GM19455 (cell line): ENCODE results near the gene NCAPD3.

ENCODE experiments used
- ATAC-seq: cut with Tn5 transposase; IDR thresholded peaks from one replicate; pipeline ENCODE4 v1.9.1; 2021; ENCODE audit not compliant: unreplicated experiment

Gene NCAPD3

DNA sequence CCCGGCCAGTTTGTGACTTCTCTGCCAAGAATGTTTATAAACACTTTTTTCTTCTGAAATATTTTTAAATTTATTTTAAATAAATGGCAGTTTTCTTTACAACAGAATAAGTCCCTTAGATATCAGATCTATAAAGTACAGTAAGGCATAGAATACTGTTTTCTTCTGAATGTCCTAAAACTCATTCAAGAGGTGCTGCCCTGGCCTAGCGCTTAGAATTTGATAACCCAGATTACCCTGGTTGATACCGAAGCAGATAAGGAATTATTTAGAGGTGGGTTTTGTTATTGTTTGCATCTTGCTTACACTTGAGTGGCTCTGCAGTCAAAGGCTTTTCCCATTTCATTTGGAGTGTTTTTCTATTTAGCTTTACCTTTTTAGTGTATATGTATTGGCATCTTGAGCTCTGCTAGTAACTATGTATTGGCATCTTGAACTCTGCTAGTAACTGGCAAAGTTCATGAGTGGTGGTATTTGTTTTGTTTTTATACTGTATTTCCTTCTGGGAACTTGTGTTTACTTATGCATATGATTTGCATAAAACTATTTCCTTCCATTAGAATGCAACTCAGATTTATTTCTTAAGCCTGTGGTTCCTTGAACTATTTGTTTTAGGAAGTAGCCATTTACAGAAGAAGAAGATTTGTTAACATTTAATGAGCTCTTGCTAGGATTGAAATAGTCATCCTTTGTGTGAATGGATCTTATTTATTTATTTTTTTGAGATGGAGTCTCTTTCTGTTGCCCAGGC, 30.8 kb upstream of the NCAPD3 start:
- no peak for ATAC-seq

DNA sequence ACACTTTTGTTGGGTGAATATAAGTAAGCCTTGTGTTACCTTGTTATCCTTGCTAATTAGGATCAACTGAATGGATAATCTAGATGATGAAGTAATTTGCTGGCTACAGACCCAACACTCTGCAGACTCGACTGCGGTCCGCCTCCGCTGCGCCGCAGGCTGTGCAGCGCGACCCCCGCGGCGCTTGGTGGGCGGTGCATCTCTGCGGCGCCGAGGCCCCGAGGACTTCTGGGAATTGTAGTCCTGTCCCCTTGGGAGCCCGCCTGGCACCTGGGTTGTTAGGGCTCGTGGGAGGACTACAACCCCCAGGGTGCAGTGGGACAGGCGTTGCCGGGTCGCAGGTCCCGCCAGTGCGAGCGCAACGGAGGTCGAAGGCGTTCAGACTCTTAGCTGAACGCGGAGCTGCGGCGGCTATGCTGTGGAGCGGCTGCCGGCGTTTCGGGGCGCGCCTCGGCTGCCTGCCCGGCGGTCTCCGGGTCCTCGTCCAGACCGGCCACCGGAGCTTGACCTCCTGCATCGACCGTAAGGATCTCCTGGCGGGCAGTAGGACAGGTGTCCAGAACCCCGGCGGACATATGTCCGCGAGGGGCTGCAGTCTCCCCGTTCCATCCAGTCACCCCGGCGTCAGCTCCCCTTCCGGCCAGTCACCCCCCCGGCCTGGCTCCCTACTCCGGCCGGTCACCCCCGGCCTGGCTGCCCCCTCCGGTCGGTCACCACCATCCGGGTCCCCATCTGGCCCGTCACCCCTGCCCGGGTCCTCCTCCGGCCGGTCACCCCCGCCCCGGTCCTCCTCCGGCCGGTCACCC, 29.6 kb upstream of the NCAPD3 start, which contains the start of the genes ACAD8 and THYN1:
TSS of gene ACAD8 (plus strand) at position 381 of the 806 bp plus-strand sequence. CDS start at position 414, 33 bp downstream.
TSS of gene THYN1 (minus strand) at position 165 of the 806 bp plus-strand sequence. CDS start 470 bp downstream, outside the sequence.
- peak; percentile 99 for ATAC-seq

DNA sequence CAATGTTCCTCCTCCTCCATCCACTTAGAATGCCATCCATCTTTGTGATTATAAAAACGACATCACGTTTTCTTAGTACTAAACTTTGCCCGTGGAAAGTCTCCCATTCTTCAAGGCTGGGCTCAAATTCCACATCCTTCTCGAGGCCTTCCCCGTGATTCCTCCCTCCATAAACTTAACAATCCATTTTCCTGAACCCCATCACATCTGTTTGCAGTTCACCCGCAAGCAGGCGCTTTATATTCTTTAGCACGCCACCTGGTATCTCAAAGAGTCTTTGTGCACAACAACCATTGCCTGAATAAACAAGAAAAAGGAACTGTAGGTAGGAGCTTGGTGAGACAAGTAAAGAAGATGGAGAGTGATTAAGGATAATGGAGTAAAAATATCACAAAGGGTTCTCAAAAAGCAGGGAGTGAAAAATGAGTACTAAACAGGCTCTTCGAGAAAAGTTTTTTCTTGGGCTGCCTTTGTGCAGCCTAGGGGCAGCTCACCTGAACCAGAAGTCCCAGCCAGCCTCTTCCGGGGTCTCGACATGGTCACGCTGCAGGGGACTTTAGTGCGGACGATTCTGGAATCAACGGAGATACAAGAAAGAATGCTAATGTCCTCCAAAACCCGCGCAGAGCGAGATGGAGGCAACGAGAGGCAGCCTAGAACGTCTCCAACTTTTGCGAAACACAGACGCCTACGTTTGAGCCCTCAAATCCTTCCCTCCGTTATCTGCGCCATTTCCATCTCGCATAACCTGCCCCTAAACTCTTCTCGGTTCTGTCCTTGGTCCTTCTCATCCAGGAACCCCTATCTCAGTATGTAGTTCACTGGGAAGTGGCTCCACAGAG, 28.8 kb upstream of the NCAPD3 start:
- ATAC-seq, result peak; percentile 30

DNA sequence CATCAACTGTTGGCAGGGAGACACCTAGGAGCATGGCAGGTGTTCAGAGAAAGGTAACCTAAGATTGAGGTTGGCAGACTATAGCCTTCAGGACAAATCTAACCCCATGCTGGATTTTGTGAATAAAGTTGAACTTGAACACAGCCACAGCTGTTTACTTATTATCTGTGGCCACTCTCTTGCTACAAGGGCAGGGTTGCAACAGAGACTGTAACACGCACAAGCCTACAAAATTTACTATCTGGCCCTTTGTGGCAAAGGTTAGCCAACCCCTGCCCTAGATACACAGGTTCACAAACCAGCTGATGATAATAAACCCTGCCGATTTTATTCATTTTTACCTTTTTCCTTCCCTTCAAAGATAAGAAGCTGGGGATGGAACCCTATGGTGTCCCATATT, 26.9 kb upstream of the NCAPD3 start:
- ATAC-seq, result no peak

DNA sequence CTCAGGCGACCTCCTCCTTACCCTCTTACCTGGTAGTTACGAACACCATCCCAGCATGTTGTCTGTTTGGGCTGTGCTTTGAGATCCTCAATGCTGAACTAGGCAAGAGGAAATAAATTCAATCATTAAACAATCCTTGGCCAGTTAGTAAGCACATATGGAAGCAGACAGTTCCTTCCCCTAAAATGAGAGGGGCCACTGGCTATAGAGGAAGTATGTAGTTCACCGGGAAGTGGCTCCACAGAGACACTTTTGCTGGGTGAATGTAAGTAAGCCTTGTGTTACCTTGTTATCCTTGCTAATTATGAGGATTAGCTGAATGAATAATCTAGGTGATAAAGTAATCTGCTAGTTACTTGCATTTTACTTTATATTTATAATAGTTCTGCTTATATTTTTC, 26.5 kb upstream of the NCAPD3 start:
- ATAC-seq, result no peak

DNA sequence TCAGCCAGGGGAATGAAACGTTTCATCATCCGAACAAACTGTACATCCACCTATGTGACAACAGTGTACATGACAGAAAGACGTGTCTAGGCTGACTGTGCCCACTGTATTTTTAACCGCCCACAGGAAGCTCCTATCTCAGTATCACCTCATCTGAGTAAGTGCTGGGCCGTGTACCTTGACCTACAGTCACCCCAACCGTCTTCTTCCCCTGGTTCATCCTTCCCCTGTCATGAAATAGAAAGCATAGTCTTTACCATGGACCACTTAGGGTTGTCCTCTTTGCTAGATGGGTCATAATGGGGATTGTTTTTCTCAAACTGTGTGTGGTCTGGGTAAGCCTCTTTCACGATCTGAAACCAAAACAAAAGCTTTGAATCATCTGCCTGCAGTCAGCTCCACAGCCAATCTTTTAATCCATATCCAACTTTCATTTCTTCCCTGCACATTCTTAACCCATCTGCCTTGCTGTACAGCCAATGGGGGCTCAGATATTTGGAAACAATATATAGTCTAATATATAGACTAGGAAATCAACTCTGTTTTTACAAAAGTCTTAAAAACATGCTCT, 25.2 kb upstream of the NCAPD3 start:
- no peak for ATAC-seq

DNA sequence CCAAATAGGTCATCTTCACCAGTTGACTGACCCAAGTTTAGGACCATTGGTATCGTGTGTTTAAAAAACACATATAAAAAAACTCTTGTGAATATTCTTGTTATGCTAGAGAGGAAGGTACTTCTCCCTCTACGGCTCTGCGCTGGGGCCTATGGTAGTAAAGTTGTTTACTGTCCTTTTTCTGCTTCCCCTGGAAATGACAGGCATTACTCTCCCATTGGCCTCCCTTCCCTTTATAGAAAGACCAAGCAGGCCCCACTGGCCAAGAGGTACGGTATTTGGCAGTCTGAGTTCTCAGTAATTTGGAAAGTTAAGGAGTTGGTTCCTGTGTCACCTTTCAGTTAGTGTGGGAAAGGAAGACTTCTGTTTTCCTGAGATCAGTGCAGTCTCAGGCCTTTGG, 22.9 kb upstream of the NCAPD3 start:
- no peak for ATAC-seq

DNA sequence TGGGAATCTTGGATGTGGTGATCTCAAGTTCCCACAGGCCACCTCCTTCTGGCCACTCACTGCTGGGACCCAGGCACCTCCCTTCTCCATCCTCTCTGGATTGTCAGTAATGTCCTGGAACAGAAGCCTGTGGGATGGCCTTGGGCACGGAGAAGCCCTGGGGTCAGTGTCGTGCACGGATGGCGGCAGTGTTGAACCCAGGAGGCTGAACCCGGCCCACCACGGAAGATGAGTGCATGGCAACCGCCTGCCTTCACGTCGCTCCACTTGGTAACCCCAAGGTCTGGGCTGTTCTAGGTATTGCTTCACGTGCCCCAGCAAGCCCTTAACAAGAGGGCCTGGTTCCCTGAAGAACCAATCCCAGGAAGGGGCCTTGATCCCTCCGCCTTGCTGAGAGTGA, 22.3 kb upstream of the NCAPD3 start:
- no peak for ATAC-seq

DNA sequence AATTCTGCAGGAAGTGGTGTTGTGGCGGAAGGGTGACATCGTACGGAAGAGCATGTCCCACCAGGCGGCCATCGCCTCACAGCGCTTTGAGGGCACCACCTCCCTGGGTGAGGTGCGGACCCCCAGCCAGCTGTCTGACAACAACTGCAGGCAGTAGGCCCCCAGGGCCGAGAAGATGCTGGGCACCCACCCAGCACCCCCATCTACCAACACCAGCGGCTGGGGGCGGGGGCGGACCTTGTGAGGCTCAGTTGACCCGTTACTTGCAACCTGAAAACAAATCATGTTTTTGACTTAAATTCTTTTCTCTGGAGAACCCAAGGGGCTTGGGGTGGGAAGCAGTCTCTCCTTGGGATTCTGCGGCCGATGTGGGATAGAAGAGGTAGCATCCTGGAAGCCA, 21.7 kb upstream of the NCAPD3 start:
- ATAC-seq, result no peak

DNA sequence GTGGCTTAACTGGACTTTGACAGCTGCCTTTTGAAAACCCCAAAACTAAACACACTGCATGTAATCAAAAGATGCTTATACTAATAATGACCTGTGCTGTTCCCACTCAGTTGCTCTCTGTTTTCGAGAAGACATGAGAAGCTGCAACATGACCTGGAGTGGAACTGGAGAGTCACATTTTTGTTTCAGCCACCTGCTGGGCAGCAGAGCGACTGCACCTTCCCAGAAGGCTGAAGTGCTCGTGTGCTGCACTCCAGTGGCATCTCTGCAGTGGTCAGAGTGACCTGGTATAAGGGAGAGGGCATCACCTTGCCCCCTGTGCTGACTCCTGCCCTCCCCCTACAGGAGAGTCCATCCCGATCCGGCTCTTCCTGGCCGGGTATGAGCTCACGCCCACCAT, 20.8 kb upstream of the NCAPD3 start:
- ATAC-seq, result peak; percentile 77

DNA sequence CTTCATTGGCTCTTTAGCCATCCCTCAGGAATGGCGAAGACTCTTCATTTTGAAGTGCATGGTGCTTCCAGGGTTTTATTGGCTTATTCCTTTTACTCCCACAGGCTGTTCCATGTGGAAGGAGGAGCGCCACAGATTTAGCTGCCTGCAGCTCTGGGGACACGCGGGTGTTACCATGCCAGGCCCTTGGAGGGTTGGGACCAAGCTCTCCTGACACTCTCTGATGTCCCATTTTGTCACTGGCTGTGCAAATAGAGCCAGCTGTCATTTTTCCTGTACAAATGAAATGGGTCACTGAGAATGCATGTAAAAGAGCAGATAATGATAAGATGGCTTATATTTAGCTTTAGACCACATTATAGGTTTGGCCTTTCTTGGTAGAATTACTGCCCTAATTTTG, 20.1 kb upstream of the NCAPD3 start:
- no peak for ATAC-seq

DNA sequence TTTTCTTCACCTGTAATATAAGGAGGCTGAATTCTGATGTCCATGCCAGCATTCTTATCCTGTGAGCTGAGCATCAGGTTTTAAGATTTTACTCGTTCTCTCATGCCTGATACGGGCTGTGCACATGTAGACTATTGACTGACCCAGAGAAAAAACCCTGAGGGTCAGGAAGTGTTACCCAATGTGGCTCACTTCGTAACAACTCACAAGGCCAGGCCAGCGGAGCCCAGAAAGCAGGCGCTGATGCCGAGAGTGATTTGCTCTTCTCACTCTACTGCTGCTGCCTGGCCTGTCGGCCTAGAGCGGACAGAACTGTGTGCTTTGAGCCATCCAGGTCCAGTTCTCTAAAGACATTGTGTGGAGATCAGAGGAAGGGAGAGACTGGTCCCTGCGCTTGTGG, 18.6 kb upstream of the NCAPD3 start:
- ATAC-seq, result no peak

DNA sequence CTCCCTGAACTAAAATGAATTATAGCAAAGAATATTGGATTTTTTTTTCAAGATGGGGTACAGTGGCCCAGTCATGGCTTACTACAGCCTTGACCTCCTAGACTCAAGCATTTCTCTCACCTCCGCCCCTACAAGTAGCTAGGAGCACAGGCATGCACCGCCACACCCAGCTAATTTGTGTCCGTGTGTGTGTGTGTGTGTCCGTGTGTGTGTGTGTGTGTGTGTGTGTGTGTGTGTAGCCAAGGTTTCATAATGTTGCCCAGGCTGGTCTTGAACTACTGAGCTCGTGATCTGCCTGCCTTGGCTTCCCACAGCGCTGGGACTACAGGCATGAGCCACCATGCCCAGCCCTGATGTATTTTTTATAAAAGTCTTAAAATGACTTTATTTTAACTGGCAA, 16.8 kb upstream of the NCAPD3 start:
- no peak for ATAC-seq

DNA sequence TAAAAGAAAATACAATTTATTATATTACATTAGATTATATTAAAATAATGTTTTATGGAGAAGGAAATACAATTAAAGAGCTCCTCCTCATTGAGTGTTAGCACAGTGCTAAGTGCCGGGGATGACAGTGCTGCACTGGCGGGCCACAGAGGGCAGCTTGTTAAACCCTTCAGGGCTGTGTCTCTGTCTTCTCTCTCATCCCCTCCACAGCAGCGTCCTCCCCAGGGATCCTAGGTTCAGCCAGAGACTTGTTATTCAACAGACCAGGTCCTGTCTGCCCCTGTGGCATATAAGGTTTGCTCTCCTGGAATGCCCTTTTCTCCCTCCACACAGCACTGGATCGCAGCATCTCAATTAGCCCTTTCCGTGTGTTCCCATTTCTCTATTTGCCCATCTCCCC, 15.2 kb upstream of the NCAPD3 start:
- ATAC-seq, result no peak

DNA sequence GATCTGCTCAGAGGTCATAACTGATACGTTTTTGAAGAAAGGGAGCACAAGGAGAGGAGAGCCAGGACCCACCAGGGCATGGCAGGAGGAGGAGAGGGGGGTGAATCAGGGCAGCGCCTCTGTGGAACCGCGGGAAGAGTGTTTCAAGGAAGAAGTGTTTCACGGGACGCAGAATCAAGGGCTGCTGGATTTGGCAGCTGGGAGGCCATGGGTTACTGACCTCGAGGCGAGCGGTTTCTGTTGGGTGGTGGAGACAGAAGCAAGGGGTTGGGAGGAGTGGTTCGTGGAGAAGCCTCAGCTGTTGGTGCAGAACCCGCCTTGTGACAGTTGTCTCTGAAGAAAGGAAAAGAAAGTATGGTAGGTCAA, 13.8 kb upstream of the NCAPD3 start:
- no peak for ATAC-seq

DNA sequence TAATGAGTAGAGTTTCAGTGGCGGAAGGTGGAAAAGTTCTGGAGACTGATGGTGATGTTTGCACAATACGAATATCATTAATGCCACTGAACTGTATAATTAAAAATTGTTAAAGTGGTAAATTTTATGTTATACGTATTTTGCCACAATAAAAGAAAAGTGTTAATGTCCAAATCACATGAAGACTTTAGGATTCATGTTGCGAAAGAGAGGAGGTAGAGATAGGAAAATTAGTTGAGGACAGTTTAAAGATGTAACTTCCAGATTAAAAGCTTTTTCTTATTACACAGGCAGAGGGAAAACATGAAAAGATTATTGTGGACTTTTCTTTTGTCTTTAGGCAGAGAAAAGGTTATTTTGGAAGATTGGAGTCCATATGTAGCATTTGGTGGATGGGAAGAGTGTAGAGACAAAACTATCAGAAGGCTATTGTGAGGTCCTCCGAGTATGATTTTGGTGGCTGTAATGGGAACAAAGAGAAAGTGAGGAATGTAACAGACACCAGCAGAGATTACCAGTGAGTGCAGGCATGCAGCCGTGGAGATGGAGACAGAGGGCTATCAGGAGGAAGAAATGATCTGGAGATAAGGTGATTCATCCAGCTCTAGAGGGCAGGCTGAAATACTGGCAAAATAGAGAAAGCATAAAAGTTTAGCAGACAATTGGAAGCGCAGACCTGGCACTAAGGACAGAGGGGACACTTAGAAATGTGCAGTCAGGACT, 13.2 kb upstream of the NCAPD3 start:
- ATAC-seq, result no peak

DNA sequence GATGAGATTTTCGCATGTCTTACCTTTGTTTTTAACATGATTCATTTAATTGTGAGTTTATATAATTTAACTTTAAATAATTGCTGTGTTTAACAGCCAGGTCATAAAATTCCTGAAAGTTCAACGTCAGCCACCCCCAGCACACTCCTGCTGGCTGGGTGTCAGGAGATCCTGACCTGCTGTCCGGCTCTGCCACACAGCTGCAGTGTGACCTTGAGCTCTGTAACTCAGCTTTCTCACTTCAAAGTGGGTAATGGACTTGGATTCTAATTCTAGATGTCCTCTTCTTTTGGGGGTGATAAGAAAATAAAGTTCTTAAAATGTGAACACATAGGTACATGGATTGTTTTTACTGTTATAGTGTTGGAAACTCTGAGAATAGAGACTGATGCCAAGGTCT, 11.6 kb upstream of the NCAPD3 start:
- no peak for ATAC-seq

DNA sequence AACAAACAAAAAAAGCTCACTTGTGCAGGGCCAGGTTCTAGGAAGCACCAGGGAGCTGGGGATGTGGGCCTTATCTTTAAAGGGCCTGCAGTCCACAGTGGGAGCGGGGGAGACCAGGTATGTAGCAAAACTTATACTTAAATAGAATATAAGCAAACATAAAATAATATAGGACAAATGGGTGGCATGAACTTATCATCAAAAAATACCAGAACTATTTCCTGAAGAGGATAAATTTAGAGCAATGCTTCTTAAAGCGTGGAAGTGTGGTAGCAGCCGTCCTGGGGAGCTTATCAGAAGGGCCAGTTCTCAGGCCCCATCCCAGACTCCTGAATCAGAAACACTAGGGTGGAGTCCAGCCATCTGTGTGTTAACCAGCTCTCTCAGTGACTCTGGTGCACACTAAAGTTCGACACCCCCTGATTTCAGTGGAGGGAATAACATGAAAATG, 10.0 kb upstream of the NCAPD3 start:
- no peak for ATAC-seq

DNA sequence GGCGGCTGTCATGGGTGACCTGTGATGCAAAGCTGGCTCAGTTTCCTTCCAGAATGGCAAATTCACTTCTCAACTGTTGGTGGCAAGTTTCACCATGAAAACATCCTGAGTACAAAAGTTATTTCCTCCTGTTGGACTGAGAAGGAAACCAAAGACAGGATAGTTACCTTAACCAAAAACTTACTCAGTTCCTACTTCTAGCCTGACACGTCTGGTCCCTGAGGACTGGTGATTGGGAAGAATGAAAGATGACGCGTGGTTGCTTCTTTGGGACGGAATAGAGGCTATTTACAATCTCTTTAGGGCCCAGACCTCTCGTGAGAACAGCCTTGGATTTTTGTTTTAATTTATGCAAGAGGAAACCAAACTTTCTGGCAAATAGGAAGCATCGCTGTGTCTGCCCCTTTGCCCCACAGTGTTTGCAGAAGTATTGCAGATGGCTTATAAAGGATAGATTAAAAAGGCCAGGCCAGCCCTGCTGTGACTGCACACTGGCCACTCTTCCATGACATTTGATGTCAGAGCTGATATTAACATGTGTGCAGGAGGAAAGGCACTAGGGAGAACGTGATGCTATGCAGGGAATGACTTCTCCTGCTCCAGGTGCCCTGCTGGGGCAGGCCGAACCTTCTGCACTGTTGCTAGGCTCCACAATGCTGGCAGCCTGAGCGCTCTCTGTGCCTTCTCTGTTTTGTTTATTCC, 8.3 kb upstream of the NCAPD3 start:
- no peak for ATAC-seq

DNA sequence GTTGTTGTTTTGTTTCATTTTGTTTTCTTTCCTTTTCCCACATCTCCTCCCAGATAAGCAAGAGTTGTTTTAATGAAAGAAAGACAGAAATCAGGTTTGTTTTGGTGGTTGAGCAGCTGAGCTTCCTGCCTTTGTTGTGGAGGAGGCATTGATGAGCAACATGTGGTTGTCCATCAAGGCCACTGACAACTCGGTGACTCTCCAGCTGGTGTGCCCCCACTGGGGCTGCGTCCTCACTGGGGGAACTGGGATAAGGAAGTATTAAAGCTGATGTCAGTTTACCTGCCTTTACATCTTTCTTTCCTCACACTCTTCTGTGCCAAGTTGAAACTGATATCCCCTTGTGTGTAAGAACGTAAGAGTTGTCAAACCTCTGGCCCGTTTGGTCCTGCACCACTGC, 6.6 kb upstream of the NCAPD3 start:
- no peak for ATAC-seq
